ENCODE results near the gene NFASC. TPM values are rescaled to one million over a fixed set of nuclear protein-coding genes. Genes with fewer than 3 reads are reported as not detected.

Gene NFASC
- total RNA-seq, 1 donor, result 36.9 TPM

GRCh38 chr1:204945565-204945977, 74.9 kb downstream of the NFASC start:
- peaks cover 3% of the 10 kb centered on the region for H3K79me2 ChIP-seq (ENCODE audit: insufficient read depth, low read length)
- H3K4me1 ChIP-seq (ENCODE audit: insufficient read depth, low read length), result peaks cover 4% of the 10 kb centered on the region
- no peak for DNase-seq (ENCODE audit: insufficient read length, low spot score, missing footprints)
- no peak overlapping the region for H3K4me3 ChIP-seq (ENCODE audit: insufficient read depth, low read length)
- no peaks in the 10 kb centered on the region for H3K36me3 ChIP-seq (ENCODE audit: insufficient read depth, low read length)
- H3K4me2 ChIP-seq (ENCODE audit: insufficient read depth, low read length), result no peak overlapping the region
- H4K20me1 ChIP-seq (ENCODE audit: insufficient read depth, low read length), result peaks cover 34% of the 10 kb centered on the region
- no peak overlapping the region for H3K27ac ChIP-seq (ENCODE audit: low read depth, low read length)
- H3K27me3 ChIP-seq (ENCODE audit: insufficient read depth, low read length), result no peaks in the 10 kb centered on the region
- no peak overlapping the region for H2AFZ ChIP-seq (ENCODE audit: low read length)
- no peaks in the 10 kb centered on the region for H3K9me3 ChIP-seq (ENCODE audit: low read depth, low read length)
- TF ChIP-seq CTCF (IDR thresholded peaks at IDR 0.05; ENCODE audit: extremely low read depth, low read depth, low read length), result no peak

- H3K27me3 ChIP-seq (ENCODE audit: insufficient read depth, low read length), result no peaks in the 10 kb centered on the region
- H3K79me2 ChIP-seq (ENCODE audit: insufficient read depth, low read length), result peaks cover 3% of the 10 kb centered on the region
- TF ChIP-seq CTCF (IDR thresholded peaks at IDR 0.05; ENCODE audit: extremely low read depth, low read depth, low read length), result no peak
- H3K36me3 ChIP-seq (ENCODE audit: insufficient read depth, low read length), result no peaks in the 10 kb centered on the region
- H4K20me1 ChIP-seq (ENCODE audit: insufficient read depth, low read length), result peaks cover 25% of the 10 kb centered on the region
- no peak overlapping the region for H3K4me2 ChIP-seq (ENCODE audit: insufficient read depth, low read length)
- no peak overlapping the region for H2AFZ ChIP-seq (ENCODE audit: low read length)
- peaks cover under 1% of the 10 kb centered on the region for H3K4me1 ChIP-seq (ENCODE audit: insufficient read depth, low read length)
- no peak overlapping the region for H3K27ac ChIP-seq (ENCODE audit: low read depth, low read length)
- no peaks in the 10 kb centered on the region for H3K9me3 ChIP-seq (ENCODE audit: low read depth, low read length)
- no peak for DNase-seq (ENCODE audit: insufficient read length, low spot score, missing footprints)
- no peak overlapping the region for H3K4me3 ChIP-seq (ENCODE audit: insufficient read depth, low read length)
These were observed 76.0 kb downstream of the NFASC start for GRCh38 chr1:204946640-204947039.

- Histone ChIP-seq H2AFZ (ENCODE audit: low read length) (no peak overlapping the region), H3K27me3 (ENCODE audit: insufficient read depth, low read length) (no peaks in the 10 kb centered on the region), H4K20me1 (ENCODE audit: insufficient read depth, low read length) (peaks cover 18% of the 10 kb centered on the region), H3K4me3 (ENCODE audit: insufficient read depth, low read length) (no peak overlapping the region), H3K4me2 (ENCODE audit: insufficient read depth, low read length) (no peak overlapping the region), H3K27ac (ENCODE audit: low read depth, low read length) (no peak overlapping the region), H3K79me2 (ENCODE audit: insufficient read depth, low read length) (no peaks in the 10 kb centered on the region), H3K9me3 (ENCODE audit: low read depth, low read length) (no peaks in the 10 kb centered on the region), H3K4me1 (ENCODE audit: insufficient read depth, low read length) (no peaks in the 10 kb centered on the region), H3K36me3 (ENCODE audit: insufficient read depth, low read length) (no peaks in the 10 kb centered on the region)
- DNase-seq (ENCODE audit: insufficient read length, low spot score, missing footprints), result no peak
- no peak for TF ChIP-seq CTCF (IDR thresholded peaks at IDR 0.05; ENCODE audit: extremely low read depth, low read depth, low read length)
These were observed 76.7 kb downstream of the NFASC start for GRCh38 chr1:204947338-204947737.

- no peak for DNase-seq (ENCODE audit: insufficient read length, low spot score, missing footprints)
- Histone ChIP-seq H3K4me3 (ENCODE audit: insufficient read depth, low read length) (no peak overlapping the region), H3K4me1 (ENCODE audit: insufficient read depth, low read length) (no peaks in the 10 kb centered on the region), H3K36me3 (ENCODE audit: insufficient read depth, low read length) (peaks cover 3% of the 10 kb centered on the region), H3K27me3 (ENCODE audit: insufficient read depth, low read length) (no peaks in the 10 kb centered on the region), H3K79me2 (ENCODE audit: insufficient read depth, low read length) (no peaks in the 10 kb centered on the region), H3K4me2 (ENCODE audit: insufficient read depth, low read length) (no peak overlapping the region), H4K20me1 (ENCODE audit: insufficient read depth, low read length) (peaks cover 17% of the 10 kb centered on the region), H2AFZ (ENCODE audit: low read length) (no peak overlapping the region), H3K27ac (ENCODE audit: low read depth, low read length) (no peak overlapping the region), H3K9me3 (ENCODE audit: low read depth, low read length) (no peaks in the 10 kb centered on the region)
- no peak for TF ChIP-seq CTCF (IDR thresholded peaks at IDR 0.05; ENCODE audit: extremely low read depth, low read depth, low read length)
These were observed 77.1 kb downstream of the NFASC start for GRCh38 chr1:204947747-204948146.

Measured in osteoblast (primary cell).